Measurements from ENCODE around the gene ASCC1. TPM values are rescaled to one million over a fixed set of nuclear protein-coding genes. Genes with fewer than 3 reads are reported as not detected.

The ASCC1 gene
- total and polyA plus RNA-seq, 9 donors, result 21.6 to 53.9 (median 31.1) TPM

- TF ChIP-seq EP300 (IDR thresholded peaks at IDR 0.05) (no peak), POLR2A (IDR thresholded peaks at IDR 0.05) (no peak), CTCF (IDR thresholded peaks at IDR 0.05) (no peak)
- Histone ChIP-seq H3K27ac (no peak overlapping the region), H3K4me1 (ENCODE audit: insufficient read depth) (peaks cover 6% of the 10 kb centered on the region), H3K27me3 (no peaks in the 10 kb centered on the region), H3K36me3 (no peaks in the 10 kb centered on the region), H3K9me3 (no peaks in the 10 kb centered on the region), H3K4me3 (no peak overlapping the region)
- intact Hi-C loops (cut with DNase I), result no loop called here
- 98 to 99% (median 98%) methylated on average over 10 of the region's 10 CpGs for WGBS, 3 donors
- no peak for DNase-seq
These were observed 116.5 kb downstream of the ASCC1 start for GRCh38 chr10:72099600-72099921.

- intact Hi-C loops (cut with DNase I), result no loop called here
- no peak overlapping the region for H3K4me3 ChIP-seq
- H3K27me3 ChIP-seq, result no peaks in the 10 kb centered on the region
- no peaks in the 10 kb centered on the region for H3K9me3 ChIP-seq
- TF ChIP-seq POLR2A (IDR thresholded peaks at IDR 0.05), result no peak
- TF ChIP-seq EP300 (IDR thresholded peaks at IDR 0.05), result no peak
- no peak for TF ChIP-seq CTCF (IDR thresholded peaks at IDR 0.05)
- no peak for DNase-seq
- H3K27ac ChIP-seq, result no peak overlapping the region
- peaks cover 6% of the 10 kb centered on the region for H3K4me1 ChIP-seq (ENCODE audit: insufficient read depth)
- H3K36me3 ChIP-seq, result no peaks in the 10 kb centered on the region
- WGBS, 3 donors, result 94 to 98% (median 96%) methylated on average over 6 of the region's 6 CpGs
These were observed 117.1 kb downstream of the ASCC1 start for GRCh38 chr10:72098836-72099599.

- WGBS, 3 donors, result 97 to 100% (median 98%) methylated on average over 3 of the region's 3 CpGs
- Histone ChIP-seq H3K9me3 (no peaks in the 10 kb centered on the region), H3K36me3 (no peaks in the 10 kb centered on the region), H3K27ac (no peak overlapping the region), H3K27me3 (no peaks in the 10 kb centered on the region), H3K4me3 (no peak overlapping the region), H3K4me1 (ENCODE audit: insufficient read depth) (peaks cover 6% of the 10 kb centered on the region)
- no peak for TF ChIP-seq POLR2A (IDR thresholded peaks at IDR 0.05)
- intact Hi-C loops (cut with DNase I), result no loop called here
- DNase-seq, result no peak
These were observed 117.7 kb downstream of the ASCC1 start for GRCh38 chr10:72098301-72098835.

GRCh38 chr10:72097448-72098300, 118.4 kb downstream of the ASCC1 start:
- H3K9me3 ChIP-seq, result no peaks in the 10 kb centered on the region
- no peak for TF ChIP-seq CTCF (IDR thresholded peaks at IDR 0.05)
- no peak for TF ChIP-seq POLR2A (IDR thresholded peaks at IDR 0.05)
- no peak for TF ChIP-seq EP300 (IDR thresholded peaks at IDR 0.05)
- H3K27me3 ChIP-seq, result no peaks in the 10 kb centered on the region
- WGBS, 3 donors, result 33 to 35% (median 33%) methylated on average over 9 of the region's 9 CpGs
- intact Hi-C loops (cut with DNase I), result no loop called here
- no peak overlapping the region for H3K4me3 ChIP-seq
- DNase-seq, result no peak
- peaks cover 6% of the 10 kb centered on the region for H3K4me1 ChIP-seq (ENCODE audit: insufficient read depth)
- H3K27ac ChIP-seq, result no peak overlapping the region
- no peaks in the 10 kb centered on the region for H3K36me3 ChIP-seq
